Thyroid gland (tissue), 4 donors: ENCODE data around the gene EML1.

Source experiments
- POLR2A ChIP-seq, 2 donors: fragments of 450-650 bp; IDR thresholded peaks; one replicate each; pipeline ENCODE4 v1.6.1; 2017; ENCODE audit warnings: antibody characterized with exemption in 2 of 2, mild to moderate bottlenecking in 2 of 2, moderate library complexity in 1 of 2
- TF ChIP-seq, protein P1 (sequence below), 6 experiments: fragments of 200-600 bp in 3 of 6; fragments of 450-650 bp in 3 of 6; sonication (generic) in 3 of 6; IDR thresholded peaks; one replicate each; pipeline ENCODE4 v1.5.1; 2016 to 2019; ENCODE audit warnings: antibody characterized with exemption in 6 of 6, mild to moderate bottlenecking in 2 of 6, inconsistent platforms in 1 of 6, moderate library complexity in 1 of 6

DNA sequence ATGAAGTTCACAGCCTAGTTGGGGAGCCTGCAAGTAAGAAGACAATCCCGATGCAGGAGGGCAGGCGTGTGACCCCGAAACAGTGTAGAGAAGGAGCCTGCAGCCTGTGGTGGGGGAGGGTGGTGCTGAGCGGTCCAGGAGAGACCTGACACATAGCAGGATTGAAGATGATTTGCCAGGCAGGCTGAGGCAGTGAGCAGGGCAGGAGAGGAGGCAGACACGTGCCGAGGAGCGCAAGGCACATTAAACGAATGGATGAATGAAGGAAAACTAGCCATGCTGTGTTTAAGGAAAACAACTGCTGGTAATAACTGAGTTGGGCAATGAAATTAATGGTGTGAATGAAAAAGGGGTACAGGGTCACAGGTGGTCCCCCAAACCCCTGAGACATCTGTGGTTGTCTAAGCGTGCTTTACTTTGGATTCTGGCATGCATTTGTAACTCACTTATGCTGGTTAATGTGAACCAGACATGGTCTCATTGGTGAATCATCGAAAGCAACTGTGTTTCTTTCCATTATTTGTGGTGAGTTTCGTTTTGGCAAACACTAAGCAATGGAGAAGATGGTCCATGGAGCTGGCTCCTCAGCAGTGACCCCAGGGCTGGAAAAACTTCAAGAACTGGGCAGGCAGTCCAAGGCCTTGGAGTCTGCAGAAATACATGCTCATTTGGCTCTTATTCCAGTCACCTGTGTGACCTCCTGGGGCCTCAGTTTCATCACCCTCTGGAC lies 175.1 kb downstream of the EML1 start:
- TF ChIP-seq, protein P1, sequence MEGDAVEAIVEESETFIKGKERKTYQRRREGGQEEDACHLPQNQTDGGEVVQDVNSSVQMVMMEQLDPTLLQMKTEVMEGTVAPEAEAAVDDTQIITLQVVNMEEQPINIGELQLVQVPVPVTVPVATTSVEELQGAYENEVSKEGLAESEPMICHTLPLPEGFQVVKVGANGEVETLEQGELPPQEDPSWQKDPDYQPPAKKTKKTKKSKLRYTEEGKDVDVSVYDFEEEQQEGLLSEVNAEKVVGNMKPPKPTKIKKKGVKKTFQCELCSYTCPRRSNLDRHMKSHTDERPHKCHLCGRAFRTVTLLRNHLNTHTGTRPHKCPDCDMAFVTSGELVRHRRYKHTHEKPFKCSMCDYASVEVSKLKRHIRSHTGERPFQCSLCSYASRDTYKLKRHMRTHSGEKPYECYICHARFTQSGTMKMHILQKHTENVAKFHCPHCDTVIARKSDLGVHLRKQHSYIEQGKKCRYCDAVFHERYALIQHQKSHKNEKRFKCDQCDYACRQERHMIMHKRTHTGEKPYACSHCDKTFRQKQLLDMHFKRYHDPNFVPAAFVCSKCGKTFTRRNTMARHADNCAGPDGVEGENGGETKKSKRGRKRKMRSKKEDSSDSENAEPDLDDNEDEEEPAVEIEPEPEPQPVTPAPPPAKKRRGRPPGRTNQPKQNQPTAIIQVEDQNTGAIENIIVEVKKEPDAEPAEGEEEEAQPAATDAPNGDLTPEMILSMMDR (IDR thresholded peaks at IDR 0.05) = no peak
- no peak for TF ChIP-seq POLR2A (IDR thresholded peaks at IDR 0.05)
